RWPE2 (cell line): Measurements from ENCODE around the gene ADAMTS13.

Experiments used
- ATAC-seq: fragments of 200-7000 bp; cut with Tn5 transposase; 3 replicates; pipeline ENCODE4 v1.9.1; 2021; ENCODE audit warnings: low read depth
- DNase-seq: peaks from one replicate; pipeline ENCODE4 v3.0.0-alpha.2; 2020; ENCODE audit warnings: low spot score
- H3K27ac ChIP-seq: fragments of 450-650 bp; 2 replicates; pipeline ENCODE4 v1.5.1; 2017; ENCODE audit warnings: mild to moderate bottlenecking; ENCODE audit not compliant: poor library complexity, severe bottlenecking
- H3K27me3 ChIP-seq: fragments of 250-450 bp; sonication (Bioruptor Pico); 2 replicates; pipeline ENCODE4 v1.5.1; 2021; ENCODE audit warnings: mild to moderate bottlenecking, moderate library complexity; ENCODE audit not compliant: insufficient read depth, poor library complexity, severe bottlenecking
- H3K36me3 ChIP-seq: fragments of 250-450 bp; sonication (Bioruptor Pico); 2 replicates; pipeline ENCODE4 v1.5.1; 2020; ENCODE audit warnings: low read depth, mild to moderate bottlenecking, moderate library complexity
- H3K4me1 ChIP-seq: fragments of 250-450 bp; sonication (Bioruptor Pico); 2 replicates; pipeline ENCODE4 v1.5.1; 2021; ENCODE audit warnings: mild to moderate bottlenecking, moderate library complexity; ENCODE audit not compliant: insufficient read depth, poor library complexity, severe bottlenecking
- H3K4me3 ChIP-seq: fragments of 250-450 bp; sonication (Bioruptor Pico); 2 replicates; pipeline ENCODE4 v1.5.1; 2021; ENCODE audit warnings: mild to moderate bottlenecking, moderate library complexity; ENCODE audit not compliant: severe bottlenecking
- H3K9me3 ChIP-seq: fragments of 250-450 bp; sonication (Bioruptor Pico); 2 replicates; pipeline ENCODE4 v1.5.1; 2021; ENCODE audit warnings: mild to moderate bottlenecking, moderate library complexity; ENCODE audit not compliant: severe bottlenecking
- CTCF ChIP-seq: fragments of 450-650 bp; IDR thresholded peaks from one replicate; pipeline ENCODE4 v1.5.1; 2017; ENCODE audit warnings: mild to moderate bottlenecking, moderate library complexity; ENCODE audit not compliant: poor library complexity, severe bottlenecking

The ADAMTS13 gene

GRCh38 chr9:133463864-133464615 is 41.9 kb downstream of the ADAMTS13 start:
- TF ChIP-seq CTCF, result no peak
- ATAC-seq (no peak), DNase-seq (no peak)
- peaks cover 3% of the 10 kb centered on the region for H3K4me1 ChIP-seq
- no peaks in the 10 kb centered on the region for H3K36me3 ChIP-seq
- no peak overlapping the region for H3K4me3 ChIP-seq
- no peaks in the 10 kb centered on the region for H3K9me3 ChIP-seq
- no peak overlapping the region for H3K27ac ChIP-seq
- H3K27me3 ChIP-seq, result no peaks in the 10 kb centered on the region

- no peak for ATAC-seq
- DNase-seq, result no peak
- H3K4me3 ChIP-seq, result no peak overlapping the region
- no peaks in the 10 kb centered on the region for H3K9me3 ChIP-seq
- no peak for TF ChIP-seq CTCF
- no peaks in the 10 kb centered on the region for H3K27me3 ChIP-seq
- H3K4me1 ChIP-seq, result peaks cover 3% of the 10 kb centered on the region
- H3K27ac ChIP-seq, result no peak overlapping the region
- H3K36me3 ChIP-seq, result no peaks in the 10 kb centered on the region
Observed at GRCh38 chr9:133464638-133465037, 42.5 kb downstream of the ADAMTS13 start.

DNA sequence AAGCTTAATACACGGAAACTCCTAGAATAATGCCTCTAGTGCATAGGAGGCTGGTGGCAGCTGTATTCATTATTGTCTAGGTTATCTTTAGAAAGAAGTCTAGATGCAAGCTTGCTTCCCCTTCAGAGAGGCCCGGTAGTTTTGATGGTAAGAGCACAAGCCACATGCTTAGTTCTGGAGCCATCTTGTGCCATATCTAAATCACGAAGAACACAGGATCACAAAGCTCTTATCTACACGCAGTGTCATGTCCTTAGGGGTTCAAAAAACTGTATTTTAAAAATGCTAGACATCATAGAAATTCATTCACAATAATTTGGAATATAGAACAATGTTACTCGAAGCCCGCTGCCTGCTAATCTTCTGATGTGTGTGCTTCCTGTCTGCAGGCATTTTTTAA is 43.8 kb downstream of the ADAMTS13 start:
- DNase-seq (no peak), ATAC-seq (no peak)
- H3K9me3 ChIP-seq, result no peaks in the 10 kb centered on the region
- H3K4me3 ChIP-seq, result no peak overlapping the region
- H3K36me3 ChIP-seq, result no peaks in the 10 kb centered on the region
- no peak overlapping the region for H3K27ac ChIP-seq
- no peaks in the 10 kb centered on the region for H3K27me3 ChIP-seq
- TF ChIP-seq CTCF, result no peak
- H3K4me1 ChIP-seq, result no peaks in the 10 kb centered on the region

- TF ChIP-seq CTCF, result no peak
- no peaks in the 10 kb centered on the region for H3K4me1 ChIP-seq
Observed at GRCh38 chr9:133467101-133467500, 44.9 kb downstream of the ADAMTS13 start.

DNA sequence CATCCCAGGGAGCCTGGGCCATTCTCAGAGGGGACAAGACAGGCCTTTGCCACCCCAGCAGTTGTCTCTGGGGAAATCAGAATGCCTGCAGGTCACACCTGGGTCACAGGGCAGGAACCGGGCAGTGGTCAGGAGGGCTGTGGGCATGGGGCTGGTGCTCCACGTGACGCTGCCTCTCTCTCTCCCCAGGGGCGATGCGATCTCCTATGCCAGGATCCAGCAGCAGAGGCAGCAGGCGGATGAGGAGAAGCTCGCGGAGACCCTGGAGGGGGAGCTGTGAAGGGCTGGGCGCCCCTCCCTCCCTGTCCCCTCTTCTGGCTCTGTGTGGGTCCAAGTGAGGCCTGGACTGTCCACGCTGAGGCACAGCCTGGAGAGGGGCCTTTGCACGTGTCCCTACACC is 46.2 kb downstream of the ADAMTS13 start:
- Histone ChIP-seq H3K9me3 (no peaks in the 10 kb centered on the region), H3K4me3 (no peak overlapping the region), H3K27me3 (no peaks in the 10 kb centered on the region), H3K27ac (no peak overlapping the region), H3K4me1 (no peaks in the 10 kb centered on the region), H3K36me3 (no peaks in the 10 kb centered on the region)
- TF ChIP-seq CTCF, result no peak
- ATAC-seq (no peak; the same call in 2 of the 3 replicates), DNase-seq (no peak)

More at GRCh38 chr9:133467101-133467500, 44.9 kb downstream of the ADAMTS13 start:
- DNase-seq (no peak), ATAC-seq (no peak)
- H3K4me3 ChIP-seq, result no peak overlapping the region
- no peaks in the 10 kb centered on the region for H3K36me3 ChIP-seq
- no peaks in the 10 kb centered on the region for H3K27me3 ChIP-seq
- no peaks in the 10 kb centered on the region for H3K9me3 ChIP-seq
- H3K27ac ChIP-seq, result no peak overlapping the region
